Osteocyte (in vitro differentiated cells): ENCODE data around the gene FAM81B. TPM values are rescaled to one million over a fixed set of nuclear protein-coding genes. Genes with fewer than 3 reads are reported as not detected.

Experiments
- DNase-seq: peaks from one replicate; pipeline ENCODE4 v3.0.0; 2021; ENCODE audit warnings: mixed read lengths; ENCODE audit not compliant: unreplicated experiment; ENCODE audit errors: extremely low spot score
- H3K27ac Mint-ChIP-seq: one replicate; pipeline ENCODE4 v1.8.0; 2021; ENCODE audit warnings: mild to moderate bottlenecking, mixed read lengths; ENCODE audit not compliant: unreplicated experiment
- H3K27me3 Mint-ChIP-seq: one replicate; pipeline ENCODE4 v1.8.0; 2021; ENCODE audit warnings: mixed read lengths; ENCODE audit not compliant: unreplicated experiment
- H3K36me3 Mint-ChIP-seq: one replicate; pipeline ENCODE4 v1.8.0; 2021; ENCODE audit warnings: mixed read lengths; ENCODE audit not compliant: unreplicated experiment
- H3K4me1 Mint-ChIP-seq: one replicate; pipeline ENCODE4 v1.8.0; 2021; ENCODE audit warnings: mixed read lengths; ENCODE audit not compliant: unreplicated experiment
- H3K4me3 Mint-ChIP-seq: one replicate; pipeline ENCODE4 v1.8.0; 2021; ENCODE audit warnings: mild to moderate bottlenecking, moderate library complexity, mixed read lengths; ENCODE audit not compliant: unreplicated experiment
- H3K9me3 Mint-ChIP-seq: one replicate; pipeline ENCODE4 v1.8.0; 2021; ENCODE audit warnings: mixed read lengths; ENCODE audit not compliant: unreplicated experiment
- total RNA-seq: library from RNA; stranded (reverse); gene quantifications from 2 replicates; pipeline ENCODE4 v1.2.1, GENCODE V29; 2021
- TF ChIP-seq, protein P1 (sequence below): fragments of 200-600 bp; sonication (generic); IDR thresholded peaks from 2 replicates; pipeline ENCODE4 v1.5.0; 2021; ENCODE audit warnings: antibody characterized with exemption, mild to moderate bottlenecking, moderate library complexity

Gene FAM81B
- total RNA-seq, 1 donor from 2014 or later, result not detected

DNA sequence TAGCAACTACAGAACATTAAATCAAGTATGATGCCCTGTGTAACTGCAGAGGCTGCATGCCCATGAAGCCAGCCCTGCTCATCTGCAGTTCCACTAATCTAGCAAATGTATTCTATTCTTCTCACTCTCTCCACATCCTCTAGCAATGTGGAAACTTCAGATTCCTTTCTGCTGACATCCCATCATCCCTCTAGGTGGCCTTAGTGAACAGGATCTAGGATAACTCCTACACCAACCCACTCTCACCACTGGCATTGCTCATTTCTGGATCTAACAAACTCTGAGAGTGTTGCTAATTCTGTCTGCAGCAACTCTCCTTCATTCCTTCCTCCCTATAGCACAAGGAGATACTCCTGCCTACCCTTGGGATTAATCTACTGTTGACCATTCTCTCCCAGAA is 80.8 kb downstream of the FAM81B start:
- Mint-ChIP-seq H3K27me3 (no peaks in the 10 kb centered on the region), H3K4me1 (peaks cover 8% of the 10 kb centered on the region), H3K27ac (peak overlapping the region; percentile 2), H3K36me3 (peaks cover 35% of the 10 kb centered on the region), H3K4me3 (no peak overlapping the region), H3K9me3 (no peaks in the 10 kb centered on the region)
- TF ChIP-seq, protein P1, sequence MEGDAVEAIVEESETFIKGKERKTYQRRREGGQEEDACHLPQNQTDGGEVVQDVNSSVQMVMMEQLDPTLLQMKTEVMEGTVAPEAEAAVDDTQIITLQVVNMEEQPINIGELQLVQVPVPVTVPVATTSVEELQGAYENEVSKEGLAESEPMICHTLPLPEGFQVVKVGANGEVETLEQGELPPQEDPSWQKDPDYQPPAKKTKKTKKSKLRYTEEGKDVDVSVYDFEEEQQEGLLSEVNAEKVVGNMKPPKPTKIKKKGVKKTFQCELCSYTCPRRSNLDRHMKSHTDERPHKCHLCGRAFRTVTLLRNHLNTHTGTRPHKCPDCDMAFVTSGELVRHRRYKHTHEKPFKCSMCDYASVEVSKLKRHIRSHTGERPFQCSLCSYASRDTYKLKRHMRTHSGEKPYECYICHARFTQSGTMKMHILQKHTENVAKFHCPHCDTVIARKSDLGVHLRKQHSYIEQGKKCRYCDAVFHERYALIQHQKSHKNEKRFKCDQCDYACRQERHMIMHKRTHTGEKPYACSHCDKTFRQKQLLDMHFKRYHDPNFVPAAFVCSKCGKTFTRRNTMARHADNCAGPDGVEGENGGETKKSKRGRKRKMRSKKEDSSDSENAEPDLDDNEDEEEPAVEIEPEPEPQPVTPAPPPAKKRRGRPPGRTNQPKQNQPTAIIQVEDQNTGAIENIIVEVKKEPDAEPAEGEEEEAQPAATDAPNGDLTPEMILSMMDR, result no peak
- DNase-seq, result no peak

DNA sequence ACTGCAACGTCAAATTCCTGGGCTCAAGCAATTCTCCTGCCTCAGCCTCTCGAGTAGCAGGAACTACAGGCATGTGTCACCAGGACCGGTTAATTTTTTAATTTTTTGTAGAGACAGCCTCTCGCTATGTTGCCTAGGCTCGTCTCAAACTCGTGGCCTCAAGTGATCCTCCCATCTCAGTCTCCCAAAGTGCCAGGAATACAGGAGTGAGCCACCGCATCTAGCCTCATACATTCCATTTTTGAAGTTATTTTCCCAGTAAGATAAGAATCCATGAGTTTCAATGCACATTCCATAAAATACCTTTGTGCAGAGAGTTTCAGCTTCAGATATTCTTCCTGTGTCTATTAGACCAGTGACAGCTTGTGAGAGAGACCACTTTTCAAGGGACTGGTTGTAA is 93.3 kb downstream of the FAM81B start:
- Mint-ChIP-seq H3K9me3 (peaks cover 27% of the 10 kb centered on the region), H3K4me1 (no peaks in the 10 kb centered on the region), H3K4me3 (no peak overlapping the region), H3K27me3 (no peaks in the 10 kb centered on the region), H3K36me3 (peaks cover 65% of the 10 kb centered on the region), H3K27ac (no peak overlapping the region)
- DNase-seq, result no peak
- TF ChIP-seq, protein P1, result no peak

DNA sequence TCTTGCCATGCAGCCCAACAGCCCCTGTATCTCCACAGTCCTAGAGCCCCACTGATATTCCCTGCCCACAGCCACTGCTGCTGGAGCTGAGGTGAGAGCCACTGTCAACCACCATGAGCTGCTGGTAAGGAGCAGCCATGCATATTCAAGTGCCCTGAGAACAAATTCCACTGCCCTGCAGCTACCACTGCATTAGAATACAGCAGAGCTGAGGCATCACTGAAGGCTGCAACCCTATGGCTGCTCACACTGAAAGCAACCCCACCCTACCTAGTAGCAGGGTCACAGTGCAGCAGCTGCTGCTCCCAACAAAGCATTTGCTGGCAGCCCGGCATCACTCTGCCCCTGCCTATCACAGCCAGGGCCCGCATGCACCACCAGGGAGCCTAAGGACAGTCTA is 95.0 kb downstream of the FAM81B start:
- H3K36me3 Mint-ChIP-seq, result peaks cover 65% of the 10 kb centered on the region
- no peak for DNase-seq
- H3K27me3 Mint-ChIP-seq, result no peaks in the 10 kb centered on the region
- H3K9me3 Mint-ChIP-seq, result peaks cover 25% of the 10 kb centered on the region
- no peaks in the 10 kb centered on the region for H3K4me1 Mint-ChIP-seq
- TF ChIP-seq, protein P1, result no peak
- H3K4me3 Mint-ChIP-seq, result no peak overlapping the region
- H3K27ac Mint-ChIP-seq, result no peak overlapping the region

DNA sequence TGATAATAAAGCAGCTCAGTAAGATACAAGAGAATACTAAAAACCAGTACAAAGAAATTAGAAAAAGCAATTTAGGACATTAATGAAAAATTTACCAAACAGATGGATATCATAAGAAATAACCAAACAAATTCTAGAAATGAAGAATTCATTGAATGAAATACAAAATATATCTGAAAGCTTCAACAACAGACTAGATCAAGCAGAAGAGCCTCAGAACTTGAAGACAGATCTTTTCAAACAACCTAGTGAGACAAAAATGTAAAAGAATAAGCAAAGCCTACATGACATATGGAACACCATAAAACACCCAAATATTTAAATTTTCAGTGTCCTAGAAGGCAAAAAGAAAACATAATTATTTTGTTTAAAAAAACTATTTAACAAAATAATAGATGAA is 96.7 kb downstream of the FAM81B start:
- DNase-seq, result no peak
- Mint-ChIP-seq H3K4me1 (no peaks in the 10 kb centered on the region), H3K27ac (no peak overlapping the region), H3K36me3 (peaks cover 64% of the 10 kb centered on the region), H3K9me3 (peaks cover 21% of the 10 kb centered on the region), H3K4me3 (no peak overlapping the region), H3K27me3 (no peaks in the 10 kb centered on the region)
- TF ChIP-seq, protein P1, result no peak

Other genes starting within 250 kb of the FAM81B start
- gene MCTP1, start 106.3 kb upstream of the FAM81B start, total RNA-seq, result 0.50 and 0.67 TPM in 2 replicates
- gene SKIC3, start 163.6 kb downstream of the FAM81B start, total RNA-seq, result 102 and 115 TPM in 2 replicates
- gene ARSK, start 163.7 kb downstream of the FAM81B start, total RNA-seq, result 9.4 and 10.7 TPM in 2 replicates
- 0.16 and 0.21 TPM in 2 replicates for gene GPR150, start 228.7 kb downstream of the FAM81B start, total RNA-seq